Transverse colon (tissue), 4 donors: Measurements from ENCODE around the gene KCNN3. TPM values are rescaled to one million over a fixed set of nuclear protein-coding genes. Genes with fewer than 3 reads are reported as not detected.

ENCODE experiments used
- DNase-seq: peaks from one replicate; pipeline ENCODE4 v3.0.0-alpha.2; 2019
- H3K27ac ChIP-seq, 4 donors: fragments of 200-600 bp; sonication (generic); 2 replicates each; pipeline ENCODE4 v1.5.1; 2016 to 2018; ENCODE audit warnings: inconsistent platforms in 4 of 4
- H3K27me3 ChIP-seq: fragments of 200-600 bp; sonication (generic); 2 replicates; pipeline ENCODE4 v1.5.1; 2017; ENCODE audit warnings: inconsistent platforms
- H3K36me3 ChIP-seq, 4 donors: fragments of 200-600 bp; sonication (generic); 2 replicates each; pipeline ENCODE4 v1.5.1; 2017 to 2019; ENCODE audit warnings: inconsistent platforms in 4 of 4
- H3K4me1 ChIP-seq, 4 donors: fragments of 200-600 bp; sonication (generic); 2 replicates each; pipeline ENCODE4 v1.5.1; 2017 to 2020; ENCODE audit warnings: inconsistent platforms in 4 of 4
- H3K4me3 ChIP-seq, 4 donors: fragments of 200-600 bp; sonication (generic); 1 replicate in 1 of 4; 2 replicates in 3 of 4; pipeline versions ENCODE4 v1.5.1 to v1.6.1; 2017 to 2019; ENCODE audit warnings: inconsistent platforms in 4 of 4
- H3K9me3 ChIP-seq, 2 donors: fragments of 200-600 bp; sonication (generic); 2 replicates each; pipeline ENCODE4 v1.5.1; 2017 to 2019; ENCODE audit warnings: inconsistent platforms in 2 of 2
- CTCF ChIP-seq, 5 experiments: fragments of 200-600 bp in 3 of 5; fragments of 450-650 bp in 2 of 5; sonication (generic) in 3 of 5; IDR thresholded peaks; 1 replicate in 2 of 5; 2 replicates in 3 of 5; pipeline ENCODE4 v1.5.1; 2016 to 2017; ENCODE audit warnings: antibody characterized with exemption in 5 of 5, inconsistent platforms in 3 of 5, mild to moderate bottlenecking in 2 of 5, moderate library complexity in 1 of 5
- EP300 ChIP-seq: sonication (generic); formaldehyde crosslinking; IDR thresholded peaks from one replicate; pipeline ENCODE4 v1.6.1; 2017; ENCODE audit warnings: antibody characterized with exemption, low read depth
- POLR2A ChIP-seq: fragments of 450-650 bp; IDR thresholded peaks from one replicate; pipeline ENCODE4 v1.6.1; 2016; ENCODE audit warnings: antibody characterized with exemption, mild to moderate bottlenecking, moderate library complexity
- POLR2AphosphoS5 ChIP-seq, 3 donors: sonication (generic); formaldehyde crosslinking; IDR thresholded peaks; one replicate each; pipeline ENCODE4 v1.6.1; 2016; ENCODE audit warnings: antibody characterized with exemption in 3 of 3
- WGBS, 2 donors: methylation state at CpG; one replicate each; pipeline ENCODE4 v1.1.5; 2018; ENCODE audit warnings: low coverage in 1 of 2; 5-methylcytosine and 5-hydroxymethylcytosine counted together
- in situ Hi-C, 4 donors: fragments of 200-750 bp; cut with MboI; loops; one replicate each; pipeline versions ENCODE4 v1.15.0 to v1.15.1; 2017; ENCODE audit warnings: low sequenced_read_pairs in 3 of 4, low pct_ligation_motif_present in 1 of 4, low pct_unique_long_range_greater_than_20kb in 1 of 4
- intact Hi-C: fragments of 100-400 bp; cut with DNase I; formaldehyde crosslinking; loops from one replicate; pipeline ENCODE4 v1.15.1; 2023; ENCODE audit warnings: low total_unique reads
- total RNA-seq, 4 donors: library from RNA; depleted of rRNA; stranded (reverse); fragments of >200 nt; gene quantifications; one replicate each; pipeline ENCODE4 v1.1.0, GENCODE V29; 2016

KCNN3 gene
- total RNA-seq, 4 donors from 2014 or later, result 2.3 to 5.0 (median 3.5) TPM

- TF ChIP-seq EP300, result no peak
- TF ChIP-seq POLR2AphosphoS5 (IDR thresholded peaks at IDR 0.05), result no peak
- TF ChIP-seq CTCF (IDR thresholded peaks at IDR 0.05), result no peak
- no peak for TF ChIP-seq POLR2A
- WGBS, 2 donors, result 85 to 86% methylated on average over 4 to 5 of the region's 5 CpGs
- H3K9me3 ChIP-seq, result no peaks in the 10 kb centered on the region
- H3K4me1 ChIP-seq, result no peaks in the 10 kb centered on the region
- H3K27ac ChIP-seq, result no peak overlapping the region
- in situ Hi-C loops, result loop anchor here in 1 of 4 donors (10.0 kb wide), 1 partner anchor 205 kb away; the partner anchor contains the start of gene CHRNB2
- H3K4me3 ChIP-seq, result no peak overlapping the region
- H3K36me3 ChIP-seq, result no peaks in the 10 kb centered on the region
- no peak for DNase-seq
- intact Hi-C loops, result loop anchor here (10.0 kb wide), 2 partner anchors 205 to 715 kb away; partner anchors contain the start of gene CHRNB2
- H3K27me3 ChIP-seq, result peaks cover 16% of the 10 kb centered on the region
Measured at GRCh38 chr1:154769193-154769895, 100.7 kb downstream of the KCNN3 start.

- intact Hi-C loops (loop anchor here (10.0 kb wide), 2 partner anchors 204 to 714 kb away; partner anchors contain the start of gene CHRNB2), in situ Hi-C loops (loop anchor here in 1 of 4 donors (10.0 kb wide), 1 partner anchor 204 kb away; the partner anchor contains the start of gene CHRNB2)
- Histone ChIP-seq H3K4me1 (no peaks in the 10 kb centered on the region), H3K27ac (peak overlapping the region in 1 of 4 donors; percentile 8), H3K4me3 (no peak overlapping the region), H3K9me3 (no peaks in the 10 kb centered on the region), H3K36me3 (no peaks in the 10 kb centered on the region), H3K27me3 (peaks cover 24% of the 10 kb centered on the region)
- 44 to 81% methylated on average over 4 to 8 of the region's 8 CpGs for WGBS, 2 donors
- TF ChIP-seq EP300, result no peak
- no peak for TF ChIP-seq POLR2A
- no peak for TF ChIP-seq CTCF (IDR thresholded peaks at IDR 0.05)
- no peak for TF ChIP-seq POLR2AphosphoS5 (IDR thresholded peaks at IDR 0.05)
- no peak for DNase-seq
Measured at GRCh38 chr1:154768456-154769125, 101.5 kb downstream of the KCNN3 start.

- in situ Hi-C loops (loop anchor here in 1 of 4 donors (10.0 kb wide), 1 partner anchor 203 kb away; the partner anchor contains the start of gene CHRNB2), intact Hi-C loops (loop anchor here (10.0 kb wide), 2 partner anchors 203 to 713 kb away; partner anchors contain the start of gene CHRNB2)
- DNase-seq, result no peak
- TF ChIP-seq CTCF (IDR thresholded peaks at IDR 0.05) (no peak), POLR2A (no peak), POLR2AphosphoS5 (IDR thresholded peaks at IDR 0.05) (no peak), EP300 (no peak)
- H3K4me1 ChIP-seq, result no peaks in the 10 kb centered on the region
- H3K4me3 ChIP-seq, result no peak overlapping the region
- H3K9me3 ChIP-seq, result no peaks in the 10 kb centered on the region
- peak overlapping the region in 1 of 4 donors; percentile 23 for H3K27ac ChIP-seq
- no peaks in the 10 kb centered on the region for H3K36me3 ChIP-seq
- H3K27me3 ChIP-seq, result peaks cover 34% of the 10 kb centered on the region
- WGBS, 2 donors, result 70 to 74% methylated on average over 3 to 9 of the region's 9 CpGs
Measured at GRCh38 chr1:154767315-154768240, 102.5 kb downstream of the KCNN3 start.
